IMR-90 (cell line): ENCODE data around the gene MTOR. TPM values are rescaled to one million over a fixed set of nuclear protein-coding genes. Genes with fewer than 3 reads are reported as not detected.

Experiments
- ATAC-seq: fragments of 200-7000 bp; cut with Tn5 transposase; 2 replicates; pipeline ENCODE4 v1.9.1; 2020; ENCODE audit warnings: low read depth, mild to moderate bottlenecking, moderate library complexity
- BruUV-seq: library from RNA; stranded (reverse); fragments of 400-500 nt; replicated peaks from 2 replicates; lab custom pipeline; 2021; lab: Mats Ljungman, UMichigan
- CTCF ChIA-PET: fragments of 300-600 bp; formaldehyde crosslinking; extraction: SDS; loops from one replicate; lab custom pipeline; 2021; ENCODE audit warnings: antibody characterized with exemption; lab: Yijun Ruan, JAX
- POLR2A ChIA-PET: fragments of 300-600 bp; sonication (Branson Sonifier 250); formaldehyde crosslinking; loops from one replicate; lab custom pipeline; 2022; ENCODE audit warnings: antibody characterized with exemption; ENCODE audit not compliant: unreplicated experiment; lab: Charles Lee
- DNase-seq: peaks from one replicate; pipeline ENCODE4 v3.0.0; 2013
- H2AFZ ChIP-seq: replicated peaks from 2 replicates; pipeline ENCODE3; 2013; ENCODE audit warnings: low read length, mild to moderate bottlenecking; ENCODE audit not compliant: poor library complexity
- H2AK5ac ChIP-seq: 2 replicates; pipeline ENCODE4 v1.6.1; 2013; ENCODE audit warnings: low read depth, low read length, inconsistent platforms
- H2AK9ac ChIP-seq: replicated peaks from 2 replicates; pipeline ENCODE3; 2013; ENCODE audit warnings: mild to moderate bottlenecking, low read depth, low read length, moderate library complexity; ENCODE audit not compliant: poor library complexity
- H2BK120ac ChIP-seq: 2 replicates; pipeline ENCODE4 v1.6.1; 2013; ENCODE audit warnings: low read depth, low read length, inconsistent platforms
- H2BK15ac ChIP-seq: 3 replicates; pipeline ENCODE4 v1.6.1; 2013; ENCODE audit warnings: low read depth, low read length, inconsistent platforms
- H2BK20ac ChIP-seq: 2 replicates; pipeline ENCODE4 v1.6.1; 2013; ENCODE audit warnings: low read depth, mild to moderate bottlenecking, inconsistent platforms, low read length, moderate library complexity
- H2BK5ac ChIP-seq: 2 replicates; pipeline ENCODE4 v1.6.1; 2013; ENCODE audit warnings: mild to moderate bottlenecking, low read depth, low read length, inconsistent platforms; ENCODE audit not compliant: poor library complexity, severe bottlenecking
- H3K14ac ChIP-seq: replicated peaks from 2 replicates; pipeline ENCODE4 v1.6.1; 2013; ENCODE audit warnings: low read depth, low read length, inconsistent platforms
- H3K18ac ChIP-seq: 2 replicates; pipeline ENCODE4 v1.6.1; 2013; ENCODE audit warnings: low read depth, low read length, control low read depth
- H3K23ac ChIP-seq: 2 replicates; pipeline ENCODE4 v1.6.1; 2013; ENCODE audit warnings: low read depth, low read length, inconsistent platforms
- H3K27ac ChIP-seq: 2 replicates; pipeline ENCODE4 v1.5.1; 2013; ENCODE audit warnings: mild to moderate bottlenecking, control low read depth, low read length; ENCODE audit not compliant: insufficient read depth
- H3K27me3 ChIP-seq: 2 replicates; pipeline ENCODE4 v1.6.1; 2013; ENCODE audit warnings: low read length; ENCODE audit not compliant: control insufficient read depth, insufficient read depth
- H3K36me3 ChIP-seq: 2 replicates; pipeline ENCODE4 v1.6.1; 2013; ENCODE audit warnings: low read length, mixed read lengths; ENCODE audit not compliant: control insufficient read depth, insufficient read depth
- H3K4ac ChIP-seq: 2 replicates; pipeline ENCODE4 v1.6.1; 2013; ENCODE audit warnings: low read depth, low read length, inconsistent platforms
- H3K4me1 ChIP-seq: 2 replicates; pipeline ENCODE4 v1.6.1; 2013; ENCODE audit warnings: low read length, mixed read lengths; ENCODE audit not compliant: control insufficient read depth, insufficient read depth
- H3K4me2 ChIP-seq: 2 replicates; pipeline ENCODE4 v1.6.1; 2013; ENCODE audit warnings: low read depth, mild to moderate bottlenecking, control low read depth, low read length, moderate library complexity
- H3K4me3 ChIP-seq: 2 replicates; pipeline ENCODE4 v1.5.1; 2013; ENCODE audit warnings: low read depth, mild to moderate bottlenecking, control low read depth, low read length, moderate library complexity; ENCODE audit not compliant: insufficient read depth
- H3K56ac ChIP-seq: 2 replicates; pipeline ENCODE4 v1.6.1; 2013; ENCODE audit warnings: low read length, inconsistent platforms; ENCODE audit not compliant: insufficient read depth; ENCODE audit errors: extremely low read depth
- H3K79me1 ChIP-seq, 2 experiments: 2 replicates each; pipeline ENCODE4 v1.6.1; 2013; ENCODE audit warnings: low read length in 2 of 2, inconsistent platforms in 1 of 2, low read depth in 1 of 2
- H3K9ac ChIP-seq: 2 replicates; pipeline ENCODE4 v1.6.1; 2013; ENCODE audit warnings: low read depth, low read length, control low read depth
- H3K9me1 ChIP-seq: 2 replicates; pipeline ENCODE4 v1.6.1; 2013; ENCODE audit warnings: low read length, inconsistent platforms; ENCODE audit not compliant: insufficient read depth
- H3K9me3 ChIP-seq: 2 replicates; pipeline ENCODE4 v1.6.1; 2013; ENCODE audit warnings: low read length; ENCODE audit not compliant: control insufficient read depth, insufficient read depth
- H4K20me1 ChIP-seq: 2 replicates; pipeline ENCODE4 v1.6.1; 2013; ENCODE audit warnings: low read length, inconsistent platforms; ENCODE audit not compliant: insufficient read depth
- H4K5ac ChIP-seq: 2 replicates; pipeline ENCODE4 v1.6.1; 2013; ENCODE audit warnings: mild to moderate bottlenecking, low read depth, low read length, control low read depth
- H4K8ac ChIP-seq, 2 experiments: 2 replicates each; pipeline ENCODE4 v1.6.1; 2013; ENCODE audit warnings: low read depth in 2 of 2, low read length in 2 of 2, control low read depth in 1 of 2, inconsistent platforms in 1 of 2
- H4K91ac ChIP-seq: 2 replicates; pipeline ENCODE4 v1.6.1; 2013; ENCODE audit warnings: low read depth, low read length, inconsistent platforms; ENCODE audit not compliant: insufficient read depth
- CTCF ChIP-seq: conservative IDR thresholded peaks from 2 replicates; pipeline ENCODE4 v1.5.1; 2012; ENCODE audit warnings: mild to moderate bottlenecking, low read depth, low read length, improper control_type of control experiment
- FOS ChIP-seq: fragments of 150-350 bp; IDR thresholded peaks from 2 replicates; pipeline ENCODE4 v1.6.1; 2016; ENCODE audit warnings: low read depth, low read length
- RAD21 ChIP-seq: IDR thresholded peaks from 2 replicates; pipeline ENCODE4 v1.6.1; 2012; ENCODE audit warnings: low read length, improper control_type of control experiment
- WGBS, 2 experiments: methylation state at CpG; one replicate each; pipeline versions ENCODE4 v1.1.5 to v1.1.7; 2013; ENCODE audit warnings: missing lambda C conversion rate in 2 of 2; ENCODE audit not compliant: insufficient read length in 1 of 2; ENCODE audit errors: extremely low coverage in 2 of 2; 5-methylcytosine and 5-hydroxymethylcytosine counted together
- dilution Hi-C: fragments of 300-500 bp; cut with HindIII; formaldehyde crosslinking; loops from one replicate; pipeline ENCODE4 v1.14.3; 2018; ENCODE audit warnings: low sequenced_read_pairs; ENCODE audit not compliant: unreplicated experiment
- in situ Hi-C: fragments of 300-500 bp; cut with MboI; formaldehyde crosslinking; loops from 3 replicates; pipeline ENCODE4 v1.14.3; 2019; ENCODE audit warnings: low sequenced_read_pairs, inconsistent platforms, mixed read lengths
- intact Hi-C: fragments of 100-400 bp; cut with micrococcal nuclease; formaldehyde crosslinking; loops from 2 replicates; pipeline ENCODE4 v1.10.0; 2022
- polyA plus RNA-seq, 3 experiments: library from polyadenylated mRNA; depleted of rRNA; stranded (reverse); fragments of >200 nt; gene quantifications; 2 replicates each; pipeline ENCODE4 v1.2.3, GENCODE V29; 2012; ENCODE audit warnings: low replicate concordance in 1 of 3
- total RNA-seq: library from RNA; depleted of rRNA; stranded (reverse); fragments of >200 nt; gene quantifications from 2 replicates; pipeline ENCODE4 v1.2.3, GENCODE V29; 2012

Gene MTOR
- total and polyA plus RNA-seq, 2 of the 4 experiments (the other 2 are of a cell fraction) = 19.2 to 36.7 TPM

- no peak for TF ChIP-seq RAD21
These were observed 119.5 kb downstream of the MTOR start (continued) for GRCh38 chr1:11142618-11143391.

DNA sequence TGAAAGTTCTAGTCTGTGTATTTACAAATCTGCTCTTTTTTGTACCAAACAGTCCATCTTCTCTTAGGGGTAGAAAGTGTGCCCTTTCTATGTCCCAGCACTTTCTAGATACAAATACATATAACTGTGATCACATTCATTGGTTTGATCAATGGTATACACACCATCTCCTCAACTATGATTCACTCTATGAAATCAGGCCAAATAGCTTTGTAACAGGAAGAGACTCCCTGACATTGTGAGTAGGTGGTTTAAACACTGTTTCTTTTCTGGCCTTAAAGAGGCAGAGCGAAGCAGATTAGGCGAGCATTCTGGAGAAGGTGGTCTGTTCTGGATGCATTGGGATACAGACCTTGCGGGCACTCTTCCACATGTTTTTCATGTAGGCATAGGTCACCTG, 123.4 kb downstream of the MTOR start:
- in situ Hi-C loops = no loop called here
- H3K18ac ChIP-seq = no peak overlapping the region
- WGBS, 2 experiments = 100% methylated on average over 2 of the region's 3 CpGs; no CpG with 5 or more reads in 1 of the 2 experiments
- dilution Hi-C loops = no loop called here
- no peak overlapping the region for H4K5ac ChIP-seq
- POLR2A ChIA-PET = interaction anchor here (0.6 kb wide), 1 partner anchor 1937 kb away, joined by 3 read pairs; no protein-coding TSS in a partner anchor
- no peak overlapping the region for H3K14ac ChIP-seq
- intact Hi-C loops = no loop called here
- H3K9me1 ChIP-seq = peaks cover 9% of the 10 kb centered on the region
- ATAC-seq = peak; percentile 88
- H3K56ac ChIP-seq = no peak overlapping the region
- H2BK5ac ChIP-seq = peak overlapping the region; percentile 49
- H2BK20ac ChIP-seq = no peak overlapping the region
- no peak overlapping the region for H2BK15ac ChIP-seq
- H4K91ac ChIP-seq = peak overlapping the region; percentile 62; the same call in 1 of the 2 replicates
- peaks cover 0 to 3% of the 10 kb centered on the region in 2 experiments; a peak in 1 of 4 replicates for H3K79me1 ChIP-seq
- H2AK9ac ChIP-seq = no peak overlapping the region
- no peak overlapping the region for H3K4ac ChIP-seq
- peak overlapping the region in 1 of 2 experiments; percentile 62; a peak in 1 of 4 replicates for H4K8ac ChIP-seq
- peak; percentile 80 for DNase-seq
- H2AK5ac ChIP-seq = no peak overlapping the region
- H2BK120ac ChIP-seq = peak overlapping the region; percentile 56; the same call in 1 of the 2 replicates
- H3K4me3 ChIP-seq = no peak overlapping the region
- H3K4me1 ChIP-seq = peaks cover 14% of the 10 kb centered on the region
- H4K20me1 ChIP-seq = no peaks in the 10 kb centered on the region
- no peak overlapping the region for H2AFZ ChIP-seq
- TF ChIP-seq CTCF (no peak), FOS (peak; percentile 48; the same call in 1 of the 2 replicates)
- BruUV-seq = no TSS peak
- no peak overlapping the region for H3K4me2 ChIP-seq
- H3K9me3 ChIP-seq = no peaks in the 10 kb centered on the region
- no peaks in the 10 kb centered on the region for H3K27me3 ChIP-seq
- peaks cover 16% of the 10 kb centered on the region for H3K36me3 ChIP-seq
- H3K23ac ChIP-seq = 0 out of 2 replicates have a peak overlapping the region, but pooled peaks have one; percentile 22
- CTCF ChIA-PET = no interaction called here
- no peak overlapping the region for H3K9ac ChIP-seq
- H3K27ac ChIP-seq = peak overlapping the region; percentile 12; the same call in 1 of the 2 replicates
